ENCODE measurements around the gene ITPRIP. TPM values are rescaled to one million over a fixed set of nuclear protein-coding genes. Genes with fewer than 3 reads are reported as not detected.

ITPRIP gene
- total RNA-seq, 1 donor from 2014 or later: 14.5 TPM

DNA sequence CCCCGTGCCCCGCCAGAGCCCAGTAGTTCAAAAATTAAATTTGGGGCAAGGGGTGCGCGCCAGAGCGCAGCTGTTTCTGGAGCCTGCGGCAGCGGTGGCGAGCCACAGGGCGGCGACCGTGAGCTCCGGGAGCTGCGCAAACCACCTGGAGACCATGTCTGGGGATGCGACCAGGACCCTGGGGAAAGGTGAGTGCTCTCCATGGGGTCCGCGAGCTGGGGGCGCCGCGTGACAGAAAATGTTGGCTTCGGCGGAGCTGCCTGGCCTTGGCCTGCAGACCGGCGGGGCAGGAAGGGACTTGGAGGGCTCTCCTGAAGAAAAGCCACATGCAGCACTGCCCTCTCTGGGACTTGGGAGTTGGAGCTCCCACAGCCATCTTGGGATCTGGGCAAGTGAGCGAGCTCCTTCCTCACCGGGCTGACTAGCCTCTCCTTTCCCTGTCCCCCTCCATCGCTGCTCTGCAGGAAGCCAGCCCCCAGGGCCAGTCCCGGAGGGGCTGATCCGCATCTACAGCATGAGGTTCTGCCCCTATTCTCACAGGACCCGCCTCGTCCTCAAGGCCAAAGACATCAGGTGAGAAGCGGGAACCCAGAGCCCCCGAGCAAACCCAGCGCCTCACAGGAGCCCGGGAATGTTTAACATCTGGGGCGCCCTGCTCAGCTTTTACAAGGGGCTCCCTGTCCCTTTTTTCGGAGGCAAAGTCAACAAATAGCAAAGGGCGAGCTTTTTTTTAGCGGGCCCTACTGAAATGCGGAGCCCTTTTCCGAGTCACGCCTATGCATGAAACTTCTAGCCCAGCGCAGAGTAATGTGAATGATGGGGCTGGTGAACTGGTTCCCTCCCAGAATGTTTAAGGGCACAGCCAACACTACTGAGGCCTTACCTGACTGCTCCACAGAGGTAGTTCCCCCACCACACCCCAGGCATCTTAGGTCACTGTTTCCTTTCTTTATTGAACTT lies 63.2 kb downstream of the ITPRIP start:
- Mint-ChIP-seq H3K4me3 (ENCODE audit: unreplicated experiment) (peak overlapping the region; percentile 42), H3K4me1 (ENCODE audit: low read depth) (peaks cover 9% of the 10 kb centered on the region), H3K36me3 (ENCODE audit: low read depth) (no peaks in the 10 kb centered on the region), H3K27me3 (ENCODE audit: low read depth) (peaks cover 4% of the 10 kb centered on the region), H3K27ac (ENCODE audit: unreplicated experiment) (no peak overlapping the region), H3K9me3 (ENCODE audit: low read depth) (no peaks in the 10 kb centered on the region)
- no peak for DNase-seq (ENCODE audit: low spot score)
- peak; percentile 82 for TF ChIP-seq CTCF (IDR thresholded peaks at IDR 0.05)

- H3K36me3 Mint-ChIP-seq (ENCODE audit: low read depth): no peaks in the 10 kb centered on the region
- DNase-seq (ENCODE audit: low spot score): no peak
- no peak overlapping the region for H3K4me3 Mint-ChIP-seq (ENCODE audit: unreplicated experiment)
- TF ChIP-seq CTCF (IDR thresholded peaks at IDR 0.05): no peak
- no peaks in the 10 kb centered on the region for H3K9me3 Mint-ChIP-seq (ENCODE audit: low read depth)
- peak overlapping the region; percentile 22 for H3K27ac Mint-ChIP-seq (ENCODE audit: unreplicated experiment)
- H3K27me3 Mint-ChIP-seq (ENCODE audit: low read depth): peaks cover 4% of the 10 kb centered on the region
- peaks cover 14% of the 10 kb centered on the region for H3K4me1 Mint-ChIP-seq (ENCODE audit: low read depth)
These were observed 64.2 kb downstream of the ITPRIP start for GRCh38 chr10:104273899-104274575.

- TF ChIP-seq CTCF (IDR thresholded peaks at IDR 0.05): no peak
- H3K4me1 Mint-ChIP-seq (ENCODE audit: low read depth): peaks cover 17% of the 10 kb centered on the region
- H3K4me3 Mint-ChIP-seq (ENCODE audit: unreplicated experiment): no peak overlapping the region
- peak overlapping the region; percentile 57 for H3K27ac Mint-ChIP-seq (ENCODE audit: unreplicated experiment)
- H3K27me3 Mint-ChIP-seq (ENCODE audit: low read depth): peaks cover 4% of the 10 kb centered on the region
- DNase-seq (ENCODE audit: low spot score): no peak
- H3K36me3 Mint-ChIP-seq (ENCODE audit: low read depth): peaks cover under 1% of the 10 kb centered on the region
- H3K9me3 Mint-ChIP-seq (ENCODE audit: low read depth): no peaks in the 10 kb centered on the region
These were observed 65.0 kb downstream of the ITPRIP start for GRCh38 chr10:104273286-104273685.

GRCh38 chr10:104268713-104269645 lies 69.3 kb downstream of the ITPRIP start, which contains the start of gene GSTO2:
TSS of gene GSTO2 (plus strand) at chr10:104269184. CDS start at chr10:104274916, 5,732 bp downstream.
- H3K4me3 Mint-ChIP-seq (ENCODE audit: unreplicated experiment): peak within 1 kb of the TSS; percentile 87
- DNase-seq (ENCODE audit: low spot score): peak; percentile 100
- H3K4me1 Mint-ChIP-seq (ENCODE audit: low read depth): peaks cover 27% of the 10 kb centered on the region
- peak within 1 kb of the TSS; percentile 96 for H3K27ac Mint-ChIP-seq (ENCODE audit: unreplicated experiment)
- no peaks in the 10 kb centered on the region for H3K27me3 Mint-ChIP-seq (ENCODE audit: low read depth)
- H3K36me3 Mint-ChIP-seq (ENCODE audit: low read depth): peaks cover 11% of the 10 kb centered on the region
- no peak for TF ChIP-seq CTCF (IDR thresholded peaks at IDR 0.05)
- H3K9me3 Mint-ChIP-seq (ENCODE audit: low read depth): no peaks in the 10 kb centered on the region

Data from chondrocyte (in vitro differentiated cells).